ENCODE measurements around the gene FAM153A.
"Not testable (repeated sequence)": the region's sequence is repeated elsewhere in the genome, so short reads cannot be mapped to it uniquely, and the experiment has no call there.

FAM153A gene

GRCh38 chr5:177723831-177724485 lies 58.7 kb downstream of the FAM153A start:
- H3K27me3 ChIP-seq (ENCODE audit: control insufficient read depth in 1 of 2, insufficient read depth in 2 of 2, low read length in 2 of 2); H3K4me3 ChIP-seq (ENCODE audit: low read length in 2 of 2); H3K9me3 ChIP-seq (ENCODE audit: control insufficient read depth in 2 of 2, low read length in 2 of 2); H3K36me3 ChIP-seq (ENCODE audit: control insufficient read depth in 2 of 2, insufficient read depth in 2 of 2, low read length in 2 of 2); H3K27ac ChIP-seq (ENCODE audit: low read length); H3K9ac ChIP-seq (ENCODE audit: low read length in 2 of 2); H3K4me1 ChIP-seq (ENCODE audit: control insufficient read depth, insufficient read depth, low read length): not testable (repeated sequence)

DNA sequence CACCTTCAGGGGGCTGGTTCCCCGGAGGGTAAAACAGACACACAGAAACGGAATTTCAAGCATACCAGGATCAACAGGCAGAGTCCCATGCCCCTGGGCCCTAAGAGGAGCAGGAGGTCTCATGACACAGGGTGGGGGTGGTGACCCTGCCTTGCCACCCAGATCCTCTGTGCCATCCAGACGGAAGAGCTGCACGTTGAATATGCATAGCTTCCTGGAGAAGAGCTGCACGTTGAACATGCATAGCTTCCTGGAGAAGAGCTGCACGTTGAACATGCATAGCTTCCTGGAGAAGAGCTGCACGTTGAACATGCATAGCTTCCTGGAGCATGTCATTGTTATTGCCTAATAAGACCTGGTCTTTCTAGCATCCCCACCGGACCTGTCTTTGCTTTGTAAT lies 59.9 kb downstream of the FAM153A start:
- not testable (repeated sequence) for H3K27me3 ChIP-seq (ENCODE audit: control insufficient read depth in 1 of 2, insufficient read depth in 2 of 2, low read length in 2 of 2); H3K36me3 ChIP-seq (ENCODE audit: control insufficient read depth in 2 of 2, insufficient read depth in 2 of 2, low read length in 2 of 2); H3K9ac ChIP-seq (ENCODE audit: low read length in 2 of 2); H3K27ac ChIP-seq (ENCODE audit: low read length); H3K9me3 ChIP-seq (ENCODE audit: control insufficient read depth in 2 of 2, low read length in 2 of 2); H3K4me1 ChIP-seq (ENCODE audit: control insufficient read depth, insufficient read depth, low read length); H3K4me3 ChIP-seq (ENCODE audit: low read length in 2 of 2)

DNA sequence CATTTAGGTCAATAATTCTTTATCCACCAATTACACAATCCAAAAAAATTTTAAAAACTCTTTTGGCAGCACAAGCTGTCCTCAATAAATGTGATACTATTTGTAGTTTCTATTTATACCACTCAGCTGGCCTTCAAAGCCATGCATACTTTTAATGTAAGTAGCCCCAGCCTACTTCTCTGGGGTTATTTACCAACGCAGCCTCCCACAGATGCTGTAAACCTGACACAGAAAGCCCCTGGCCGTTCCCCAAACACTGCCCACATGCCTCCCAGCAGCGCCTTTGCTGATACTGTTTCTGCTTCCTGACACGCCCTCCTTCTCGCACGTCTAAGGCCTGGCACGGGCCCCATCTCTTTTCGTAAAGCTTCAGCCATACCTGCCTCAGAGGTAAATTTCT lies 62.7 kb downstream of the FAM153A start:
- H3K36me3 ChIP-seq (ENCODE audit: control insufficient read depth in 2 of 2, insufficient read depth in 2 of 2, low read length in 2 of 2); H3K9ac ChIP-seq (ENCODE audit: low read length in 2 of 2); H3K4me1 ChIP-seq (ENCODE audit: control insufficient read depth, insufficient read depth, low read length); H3K27ac ChIP-seq (ENCODE audit: low read length); H3K9me3 ChIP-seq (ENCODE audit: control insufficient read depth in 2 of 2, low read length in 2 of 2); H3K27me3 ChIP-seq (ENCODE audit: control insufficient read depth in 1 of 2, insufficient read depth in 2 of 2, low read length in 2 of 2); H3K4me3 ChIP-seq (ENCODE audit: low read length in 2 of 2): not testable (repeated sequence)

- not testable (repeated sequence) for H3K9me3 ChIP-seq (ENCODE audit: control insufficient read depth in 2 of 2, low read length in 2 of 2); H3K4me3 ChIP-seq (ENCODE audit: low read length in 2 of 2); H3K27ac ChIP-seq (ENCODE audit: low read length); H3K4me1 ChIP-seq (ENCODE audit: control insufficient read depth, insufficient read depth, low read length); H3K9ac ChIP-seq (ENCODE audit: low read length in 2 of 2); H3K27me3 ChIP-seq (ENCODE audit: control insufficient read depth in 1 of 2, insufficient read depth in 2 of 2, low read length in 2 of 2); H3K36me3 ChIP-seq (ENCODE audit: control insufficient read depth in 2 of 2, insufficient read depth in 2 of 2, low read length in 2 of 2)
Measured at GRCh38 chr5:177715423-177715822, 67.3 kb downstream of the FAM153A start.

GRCh38 chr5:177696100-177696499 lies 86.6 kb downstream of the FAM153A start:
- H3K4me3 ChIP-seq (ENCODE audit: low read length in 2 of 2); H3K9me3 ChIP-seq (ENCODE audit: control insufficient read depth in 2 of 2, low read length in 2 of 2); H3K9ac ChIP-seq (ENCODE audit: low read length in 2 of 2); H3K27ac ChIP-seq (ENCODE audit: low read length); H3K4me1 ChIP-seq (ENCODE audit: control insufficient read depth, insufficient read depth, low read length); H3K27me3 ChIP-seq (ENCODE audit: control insufficient read depth in 1 of 2, insufficient read depth in 2 of 2, low read length in 2 of 2); H3K36me3 ChIP-seq (ENCODE audit: control insufficient read depth in 2 of 2, insufficient read depth in 2 of 2, low read length in 2 of 2): not testable (repeated sequence)

DNA sequence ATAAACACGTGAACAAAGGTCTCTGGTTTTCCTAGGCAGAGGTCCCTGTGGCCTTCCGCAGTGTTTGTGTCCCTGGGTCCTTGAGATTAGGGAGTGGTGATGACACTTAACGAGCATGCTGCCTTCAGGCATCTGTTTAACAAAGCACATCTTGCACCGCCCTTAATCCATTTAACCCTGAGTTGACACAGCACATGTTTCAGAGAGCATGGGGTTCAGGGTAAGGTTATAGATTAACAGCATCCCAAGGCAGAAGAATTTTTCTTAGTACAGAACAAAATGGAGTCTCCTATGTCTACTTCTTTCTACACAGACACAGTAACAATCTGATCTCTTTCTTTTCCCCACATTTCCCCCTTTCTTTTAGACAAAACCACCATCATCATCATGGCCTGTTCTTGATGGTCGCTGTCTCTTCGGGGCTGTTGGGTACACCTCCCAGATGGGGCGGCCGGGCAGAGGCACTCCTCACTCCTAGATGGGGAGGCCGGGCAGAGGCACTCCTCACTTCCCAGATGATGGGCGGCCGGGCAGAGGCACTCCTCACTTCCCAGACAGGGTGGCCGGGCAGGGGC lies 87.3 kb downstream of the FAM153A start:
- H3K27me3 ChIP-seq (ENCODE audit: control insufficient read depth in 1 of 2, insufficient read depth in 2 of 2, low read length in 2 of 2); H3K36me3 ChIP-seq (ENCODE audit: control insufficient read depth in 2 of 2, insufficient read depth in 2 of 2, low read length in 2 of 2); H3K4me1 ChIP-seq (ENCODE audit: control insufficient read depth, insufficient read depth, low read length); H3K4me3 ChIP-seq (ENCODE audit: low read length in 2 of 2); H3K9me3 ChIP-seq (ENCODE audit: control insufficient read depth in 2 of 2, low read length in 2 of 2); H3K27ac ChIP-seq (ENCODE audit: low read length); H3K9ac ChIP-seq (ENCODE audit: low read length in 2 of 2): not testable (repeated sequence)

GRCh38 chr5:177694518-177694835 lies 88.2 kb downstream of the FAM153A start:
- H3K4me3 ChIP-seq (ENCODE audit: low read length in 2 of 2); H3K36me3 ChIP-seq (ENCODE audit: control insufficient read depth in 2 of 2, insufficient read depth in 2 of 2, low read length in 2 of 2); H3K4me1 ChIP-seq (ENCODE audit: control insufficient read depth, insufficient read depth, low read length); H3K9ac ChIP-seq (ENCODE audit: low read length in 2 of 2); H3K27ac ChIP-seq (ENCODE audit: low read length); H3K9me3 ChIP-seq (ENCODE audit: control insufficient read depth in 2 of 2, low read length in 2 of 2); H3K27me3 ChIP-seq (ENCODE audit: control insufficient read depth in 1 of 2, insufficient read depth in 2 of 2, low read length in 2 of 2): not testable (repeated sequence)

DNA sequence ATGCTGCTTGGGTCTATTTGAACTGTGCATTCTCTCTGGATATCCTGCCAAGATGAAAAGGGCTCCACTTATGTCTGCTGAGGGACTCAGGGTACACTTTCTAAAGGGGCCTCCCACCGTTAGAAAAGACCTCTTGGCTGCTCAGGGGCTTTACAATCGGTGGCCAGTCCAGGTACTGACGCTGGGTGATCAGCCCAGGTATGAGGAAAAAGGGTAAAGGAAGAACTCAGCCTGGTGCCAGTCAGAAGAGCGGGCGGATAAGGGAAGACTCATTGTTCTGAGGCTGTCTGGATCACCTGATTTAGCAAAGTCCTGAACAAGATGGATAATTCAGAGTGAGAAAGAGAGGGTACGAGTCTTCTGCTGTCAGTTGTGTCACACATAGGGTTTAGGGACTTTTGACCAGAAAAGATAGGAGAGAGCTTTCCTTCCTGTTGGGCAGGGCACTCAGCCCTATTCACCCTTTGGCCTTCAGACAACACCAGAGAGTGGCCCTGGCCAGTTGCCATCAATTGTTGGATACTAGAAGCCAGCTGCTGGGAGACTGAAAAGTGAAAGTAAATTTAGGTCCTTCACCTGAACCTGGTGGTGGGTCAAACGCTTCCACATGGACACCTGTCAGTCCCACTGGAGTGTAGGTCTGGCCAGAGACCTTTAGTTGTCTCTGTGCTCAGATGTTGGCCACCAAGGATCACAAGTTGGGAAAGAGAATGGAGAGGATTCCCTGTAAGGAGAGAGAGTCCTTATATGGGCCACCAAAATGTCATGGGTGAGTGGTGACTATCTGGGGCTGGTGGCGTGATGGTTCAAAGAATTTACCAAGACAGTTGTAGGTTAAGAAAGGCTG lies 88.8 kb downstream of the FAM153A start:
- not testable (repeated sequence) for H3K36me3 ChIP-seq (ENCODE audit: control insufficient read depth in 2 of 2, insufficient read depth in 2 of 2, low read length in 2 of 2); H3K27ac ChIP-seq (ENCODE audit: low read length); H3K9ac ChIP-seq (ENCODE audit: low read length in 2 of 2); H3K4me3 ChIP-seq (ENCODE audit: low read length in 2 of 2); H3K4me1 ChIP-seq (ENCODE audit: control insufficient read depth, insufficient read depth, low read length); H3K27me3 ChIP-seq (ENCODE audit: control insufficient read depth in 1 of 2, insufficient read depth in 2 of 2, low read length in 2 of 2); H3K9me3 ChIP-seq (ENCODE audit: control insufficient read depth in 2 of 2, low read length in 2 of 2)

- not testable (repeated sequence) for H3K27ac ChIP-seq (ENCODE audit: low read length); H3K4me3 ChIP-seq (ENCODE audit: low read length in 2 of 2); H3K4me1 ChIP-seq (ENCODE audit: control insufficient read depth, insufficient read depth, low read length); H3K9ac ChIP-seq (ENCODE audit: low read length in 2 of 2); H3K9me3 ChIP-seq (ENCODE audit: control insufficient read depth in 2 of 2, low read length in 2 of 2); H3K36me3 ChIP-seq (ENCODE audit: control insufficient read depth in 2 of 2, insufficient read depth in 2 of 2, low read length in 2 of 2); H3K27me3 ChIP-seq (ENCODE audit: control insufficient read depth in 1 of 2, insufficient read depth in 2 of 2, low read length in 2 of 2)
Measured at GRCh38 chr5:177692969-177693368, 89.7 kb downstream of the FAM153A start.

DNA sequence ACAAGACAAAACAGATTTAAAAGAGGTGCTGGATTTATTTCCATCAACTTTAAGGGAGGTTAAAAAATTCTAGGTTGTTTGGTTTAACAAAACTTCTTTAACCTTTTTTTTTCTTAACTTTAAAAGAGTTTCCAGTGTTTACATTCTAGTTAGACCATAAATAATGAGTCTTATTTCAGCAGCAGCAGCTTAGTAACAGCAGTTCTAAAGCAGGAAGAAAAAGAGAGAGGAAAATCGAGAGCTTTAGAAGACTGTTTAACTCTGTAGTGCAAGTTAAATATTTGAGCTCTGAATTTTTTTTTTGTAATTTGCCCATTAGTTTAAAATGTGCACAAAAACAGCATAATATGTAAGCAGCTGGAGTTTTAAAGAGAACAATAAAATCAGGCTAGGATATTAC lies 90.2 kb downstream of the FAM153A start:
- H3K36me3 ChIP-seq (ENCODE audit: control insufficient read depth in 2 of 2, insufficient read depth in 2 of 2, low read length in 2 of 2); H3K27ac ChIP-seq (ENCODE audit: low read length); H3K4me1 ChIP-seq (ENCODE audit: control insufficient read depth, insufficient read depth, low read length); H3K9me3 ChIP-seq (ENCODE audit: control insufficient read depth in 2 of 2, low read length in 2 of 2); H3K4me3 ChIP-seq (ENCODE audit: low read length in 2 of 2); H3K27me3 ChIP-seq (ENCODE audit: control insufficient read depth in 1 of 2, insufficient read depth in 2 of 2, low read length in 2 of 2); H3K9ac ChIP-seq (ENCODE audit: low read length in 2 of 2): not testable (repeated sequence)

GRCh38 chr5:177689011-177689610 lies 93.6 kb downstream of the FAM153A start:
- not testable (repeated sequence) for H3K4me3 ChIP-seq (ENCODE audit: low read length in 2 of 2); H3K4me1 ChIP-seq (ENCODE audit: control insufficient read depth, insufficient read depth, low read length); H3K9me3 ChIP-seq (ENCODE audit: control insufficient read depth in 2 of 2, low read length in 2 of 2); H3K27ac ChIP-seq (ENCODE audit: low read length); H3K36me3 ChIP-seq (ENCODE audit: control insufficient read depth in 2 of 2, insufficient read depth in 2 of 2, low read length in 2 of 2); H3K27me3 ChIP-seq (ENCODE audit: control insufficient read depth in 1 of 2, insufficient read depth in 2 of 2, low read length in 2 of 2); H3K9ac ChIP-seq (ENCODE audit: low read length in 2 of 2)

All from stomach smooth muscle (tissue), 2 donors.